WTC11 (cell line): ENCODE measurements around the gene HECW1. TPM values are rescaled to one million over a fixed set of nuclear protein-coding genes. Genes with fewer than 3 reads are reported as not detected.
"Not testable (repeated sequence)": the region's sequence is repeated elsewhere in the genome, so short reads cannot be mapped to it uniquely, and the experiment has no call there.

Source experiments
- ATAC-seq: fragments of 200-7000 bp; cut with Tn5 transposase; 2 replicates; pipeline ENCODE4 v1.10.0; 2021; ENCODE audit warnings: mild to moderate bottlenecking, moderate library complexity
- CTCF ChIA-PET: fragments of 300-600 bp; sonication (Branson Sonifier 250); formaldehyde crosslinking; loops from one replicate; lab custom pipeline; 2021; ENCODE audit warnings: antibody characterized with exemption; lab: Charles Lee
- POLR2A ChIA-PET: fragments of 350-600 bp; sonication (Branson Sonifier 250); formaldehyde crosslinking; loops from one replicate; lab custom pipeline; 2021; ENCODE audit warnings: antibody characterized with exemption; lab: Charles Lee
- DNase-seq: peaks from one replicate; pipeline ENCODE4 v3.0.0; 2021; ENCODE audit warnings: low spot score
- H3K27ac Mint-ChIP-seq: 2 replicates; pipeline ENCODE4 v1.8.0; 2021; ENCODE audit warnings: mixed read lengths
- H3K27me3 Mint-ChIP-seq: 2 replicates; pipeline ENCODE4 v1.8.0; 2021; ENCODE audit warnings: low read depth, mild to moderate bottlenecking, moderate library complexity, mixed read lengths
- H3K36me3 Mint-ChIP-seq: 2 replicates; pipeline ENCODE4 v1.8.0; 2021; ENCODE audit warnings: mixed read lengths
- H3K4me1 Mint-ChIP-seq: 2 replicates; pipeline ENCODE4 v1.8.0; 2022; ENCODE audit warnings: mixed read lengths
- H3K4me3 Mint-ChIP-seq: 2 replicates; pipeline ENCODE4 v1.8.0; 2021; ENCODE audit warnings: mild to moderate bottlenecking, moderate library complexity, mixed read lengths
- H3K9me3 Mint-ChIP-seq: 2 replicates; pipeline ENCODE4 v1.8.0; 2021; ENCODE audit warnings: mixed read lengths
- MYBL2 ChIP-seq: sonication (generic); formaldehyde crosslinking; IDR thresholded peaks from 2 replicates; pipeline ENCODE4 v1.8.1; 2023; ENCODE audit warnings: mild to moderate bottlenecking, moderate library complexity, missing genetic modification reagents
- PRRX2 ChIP-seq: fragments of 250-450 bp; sonication (Bioruptor Pico); IDR thresholded peaks from 2 replicates; pipeline ENCODE4 v1.8.0; 2021; ENCODE audit warnings: mild to moderate bottlenecking
- RORB ChIP-seq: fragments of 250-450 bp; sonication (Bioruptor Pico); IDR thresholded peaks from 2 replicates; pipeline ENCODE4 v1.9.0; 2021; ENCODE audit warnings: mild to moderate bottlenecking
- SOX15 ChIP-seq: fragments of 250-450 bp; sonication (Bioruptor Pico); IDR thresholded peaks from 2 replicates; pipeline ENCODE4 v1.9.0; 2021; ENCODE audit warnings: mild to moderate bottlenecking
- TEAD1 ChIP-seq: sonication (generic); formaldehyde crosslinking; IDR thresholded peaks from 2 replicates; pipeline ENCODE4 v1.8.0; 2022; ENCODE audit warnings: mild to moderate bottlenecking, missing genetic modification reagents
- ZNF138 ChIP-seq: sonication (generic); formaldehyde crosslinking; conservative IDR thresholded peaks from 2 replicates; pipeline ENCODE4 v1.8.1; 2022; ENCODE audit warnings: mild to moderate bottlenecking, moderate library complexity, missing genetic modification reagents
- ZNF671 ChIP-seq: fragments of 250-450 bp; sonication (Bioruptor Pico); IDR thresholded peaks from 2 replicates; pipeline ENCODE4 v1.8.0; 2021; ENCODE audit warnings: mild to moderate bottlenecking
- total RNA-seq: library from RNA; stranded (reverse); gene quantifications from 3 replicates; pipeline ENCODE4 v1.2.3, GENCODE V29; 2021
- TF ChIP-seq, protein P1 (sequence below): sonication (generic); formaldehyde crosslinking; IDR thresholded peaks from 2 replicates; pipeline ENCODE4 v1.8.1; 2023; ENCODE audit warnings: mild to moderate bottlenecking, moderate library complexity, missing genetic modification reagents
- TF ChIP-seq, protein P2 (sequence below): fragments of 250-450 bp; sonication (Bioruptor Pico); IDR thresholded peaks from 2 replicates; pipeline ENCODE4 v2.1.2; 2022; ENCODE audit warnings: mild to moderate bottlenecking, moderate library complexity
- TF ChIP-seq, protein P3 (sequence below): fragments of 200-600 bp; IDR thresholded peaks from 2 replicates; pipeline ENCODE4 v1.8.0; 2022; ENCODE audit warnings: antibody characterized with exemption
- TF ChIP-seq, protein P4 (sequence below): sonication (generic); formaldehyde crosslinking; IDR thresholded peaks from 2 replicates; pipeline ENCODE4 v1.8.1; 2022; ENCODE audit warnings: mild to moderate bottlenecking, moderate library complexity, missing genetic modification reagents

Gene HECW1
- total RNA-seq, 1 experiment from 2014 or later = 6.1 TPM

DNA sequence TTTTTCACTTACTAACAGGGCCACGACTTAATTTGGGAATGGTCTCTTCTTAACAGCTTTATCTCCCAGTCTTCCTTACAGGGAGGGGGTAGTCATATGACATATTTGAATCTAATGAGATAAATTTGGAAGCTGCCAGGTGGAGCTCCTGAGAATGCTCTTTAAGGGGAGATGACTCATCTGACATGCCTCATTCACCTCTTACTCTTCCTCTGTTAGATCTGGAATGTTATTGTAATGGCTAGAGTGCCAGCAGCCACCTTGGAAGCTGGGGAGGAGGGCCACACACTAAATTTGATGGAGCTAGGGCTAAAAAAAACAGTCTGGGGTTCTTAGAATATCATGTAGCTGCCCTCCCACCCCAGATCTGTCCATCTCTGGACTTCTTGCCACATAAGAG, 22.7 kb downstream of the HECW1 start:
- H3K36me3 Mint-ChIP-seq = no peaks in the 10 kb centered on the region
- H3K27me3 Mint-ChIP-seq = no peaks in the 10 kb centered on the region
- TF ChIP-seq MYBL2 = no peak
- peak; percentile 57; the same call in 1 of the 2 replicates for TF ChIP-seq TEAD1 (CRISPR knock-in tag)
- TF ChIP-seq ZNF138 = no peak
- TF ChIP-seq, protein P1, sequence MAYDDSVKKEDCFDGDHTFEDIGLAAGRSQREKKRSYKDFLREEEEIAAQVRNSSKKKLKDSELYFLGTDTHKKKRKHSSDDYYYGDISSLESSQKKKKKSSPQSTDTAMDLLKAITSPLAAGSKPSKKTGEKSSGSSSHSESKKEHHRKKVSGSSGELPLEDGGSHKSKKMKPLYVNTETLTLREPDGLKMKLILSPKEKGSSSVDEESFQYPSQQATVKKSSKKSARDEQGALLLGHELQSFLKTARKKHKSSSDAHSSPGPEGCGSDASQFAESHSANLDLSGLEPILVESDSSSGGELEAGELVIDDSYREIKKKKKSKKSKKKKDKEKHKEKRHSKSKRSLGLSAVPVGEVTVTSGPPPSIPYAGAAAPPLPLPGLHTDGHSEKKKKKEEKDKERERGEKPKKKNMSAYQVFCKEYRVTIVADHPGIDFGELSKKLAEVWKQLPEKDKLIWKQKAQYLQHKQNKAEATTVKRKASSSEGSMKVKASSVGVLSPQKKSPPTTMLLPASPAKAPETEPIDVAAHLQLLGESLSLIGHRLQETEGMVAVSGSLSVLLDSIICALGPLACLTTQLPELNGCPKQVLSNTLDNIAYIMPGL (CRISPR knock-in tag) = no peak
- TF ChIP-seq SOX15 (CRISPR knock-in tag) = no peak
- no peak for DNase-seq
- H3K4me3 Mint-ChIP-seq = no peak overlapping the region
- H3K9me3 Mint-ChIP-seq = no peaks in the 10 kb centered on the region
- H3K4me1 Mint-ChIP-seq = peaks cover 64% of the 10 kb centered on the region
- POLR2A ChIA-PET = no interaction called here
- ATAC-seq = peak; percentile 85
- CTCF ChIA-PET = interaction anchor here (1.1 to 4.6 kb wide), 5 partner anchors 17 to 305 kb away, joined by 3 to 23 read pairs (median 7); no protein-coding TSS in a partner anchor
- H3K27ac Mint-ChIP-seq = peak overlapping the region; percentile 88

DNA sequence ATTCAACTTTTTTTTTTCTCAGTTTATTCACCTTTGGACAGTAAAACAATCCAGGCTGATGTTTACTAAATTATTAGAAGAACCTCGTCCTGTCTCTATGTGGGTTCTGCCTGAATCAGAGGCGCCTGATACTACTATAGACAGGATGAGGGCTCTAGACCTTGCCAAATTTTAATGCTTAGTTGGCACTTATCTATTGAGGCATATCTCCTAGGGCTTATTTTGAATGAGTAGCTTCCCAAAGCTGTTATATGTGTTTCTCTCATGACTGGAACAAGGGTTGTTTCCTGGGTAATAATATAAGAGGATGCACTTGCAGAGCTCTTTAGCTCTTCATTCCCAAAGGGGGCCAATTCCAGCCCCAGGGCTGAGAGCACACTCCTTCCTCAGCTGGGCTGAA, 23.6 kb downstream of the HECW1 start:
- no peak for TF ChIP-seq ZNF671
- TF ChIP-seq, protein P2, sequence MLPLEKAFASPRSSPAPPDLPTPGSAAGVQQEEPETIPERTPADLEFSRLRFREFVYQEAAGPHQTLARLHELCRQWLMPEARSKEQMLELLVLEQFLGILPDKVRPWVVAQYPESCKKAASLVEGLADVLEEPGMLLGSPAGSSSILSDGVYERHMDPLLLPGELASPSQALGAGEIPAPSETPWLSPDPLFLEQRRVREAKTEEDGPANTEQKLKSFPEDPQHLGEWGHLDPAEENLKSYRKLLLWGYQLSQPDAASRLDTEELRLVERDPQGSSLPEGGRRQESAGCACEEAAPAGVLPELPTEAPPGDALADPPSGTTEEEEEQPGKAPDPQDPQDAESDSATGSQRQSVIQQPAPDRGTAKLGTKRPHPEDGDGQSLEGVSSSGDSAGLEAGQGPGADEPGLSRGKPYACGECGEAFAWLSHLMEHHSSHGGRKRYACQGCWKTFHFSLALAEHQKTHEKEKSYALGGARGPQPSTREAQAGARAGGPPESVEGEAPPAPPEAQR (CRISPR knock-in tag) = no peak
- TF ChIP-seq, protein P3, sequence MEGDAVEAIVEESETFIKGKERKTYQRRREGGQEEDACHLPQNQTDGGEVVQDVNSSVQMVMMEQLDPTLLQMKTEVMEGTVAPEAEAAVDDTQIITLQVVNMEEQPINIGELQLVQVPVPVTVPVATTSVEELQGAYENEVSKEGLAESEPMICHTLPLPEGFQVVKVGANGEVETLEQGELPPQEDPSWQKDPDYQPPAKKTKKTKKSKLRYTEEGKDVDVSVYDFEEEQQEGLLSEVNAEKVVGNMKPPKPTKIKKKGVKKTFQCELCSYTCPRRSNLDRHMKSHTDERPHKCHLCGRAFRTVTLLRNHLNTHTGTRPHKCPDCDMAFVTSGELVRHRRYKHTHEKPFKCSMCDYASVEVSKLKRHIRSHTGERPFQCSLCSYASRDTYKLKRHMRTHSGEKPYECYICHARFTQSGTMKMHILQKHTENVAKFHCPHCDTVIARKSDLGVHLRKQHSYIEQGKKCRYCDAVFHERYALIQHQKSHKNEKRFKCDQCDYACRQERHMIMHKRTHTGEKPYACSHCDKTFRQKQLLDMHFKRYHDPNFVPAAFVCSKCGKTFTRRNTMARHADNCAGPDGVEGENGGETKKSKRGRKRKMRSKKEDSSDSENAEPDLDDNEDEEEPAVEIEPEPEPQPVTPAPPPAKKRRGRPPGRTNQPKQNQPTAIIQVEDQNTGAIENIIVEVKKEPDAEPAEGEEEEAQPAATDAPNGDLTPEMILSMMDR = no peak
- H3K4me3 Mint-ChIP-seq = no peak overlapping the region
- ATAC-seq = no peak
- DNase-seq = no peak
- no peaks in the 10 kb centered on the region for H3K9me3 Mint-ChIP-seq
- H3K27me3 Mint-ChIP-seq = no peaks in the 10 kb centered on the region
- POLR2A ChIA-PET = no interaction called here
- peak overlapping the region; percentile 69; the same call in 1 of the 2 replicates for H3K27ac Mint-ChIP-seq
- no peaks in the 10 kb centered on the region for H3K36me3 Mint-ChIP-seq
- H3K4me1 Mint-ChIP-seq = peaks cover 73% of the 10 kb centered on the region
- CTCF ChIA-PET = interaction anchor here (1.1 to 4.6 kb wide), 4 partner anchors 18 to 304 kb away, joined by 3 to 23 read pairs (median 8); no protein-coding TSS in a partner anchor

DNA sequence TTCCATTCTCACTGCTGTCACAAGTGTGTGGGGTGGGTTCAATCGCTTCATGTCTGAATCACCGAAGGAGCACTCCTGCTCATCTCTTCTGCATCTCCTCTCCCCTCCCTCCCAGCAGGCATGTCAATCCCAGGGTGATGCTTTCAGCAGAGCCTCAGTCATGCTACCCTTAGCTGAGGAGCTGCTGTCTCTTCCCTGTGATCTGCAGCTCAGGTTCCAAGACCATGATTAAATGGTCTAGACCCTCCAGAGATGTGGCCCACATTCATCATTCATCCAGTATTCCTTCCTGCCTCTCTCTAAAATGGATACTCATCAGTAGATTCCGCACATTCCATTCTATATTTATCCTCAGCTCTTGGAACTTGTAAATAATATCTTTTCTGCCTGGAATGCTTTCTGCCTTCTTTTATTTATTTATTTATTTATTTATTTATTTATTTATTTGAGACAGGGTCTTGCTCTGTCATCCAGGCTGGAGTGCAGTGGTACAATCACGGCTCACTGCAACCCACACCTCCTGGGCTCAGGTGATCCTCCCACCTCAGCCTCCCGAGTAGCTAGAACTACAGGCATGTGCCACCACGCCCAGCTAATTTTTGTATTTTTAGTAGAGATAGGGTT, 24.8 kb downstream of the HECW1 start:
- peak overlapping the region; percentile 51; the same call in 1 of the 2 replicates for H3K27ac Mint-ChIP-seq
- H3K9me3 Mint-ChIP-seq, H3K27me3 Mint-ChIP-seq, ATAC-seq, H3K4me3 Mint-ChIP-seq, POLR2A ChIA-PET, DNase-seq, H3K36me3 Mint-ChIP-seq: not testable (repeated sequence)
- CTCF ChIA-PET = interaction anchor here (1.0 to 4.6 kb wide), 4 partner anchors 29 to 303 kb away, joined by 3 to 23 read pairs (median 6); no protein-coding TSS in a partner anchor
- H3K4me1 Mint-ChIP-seq = peaks cover 77% of the 10 kb centered on the region

DNA sequence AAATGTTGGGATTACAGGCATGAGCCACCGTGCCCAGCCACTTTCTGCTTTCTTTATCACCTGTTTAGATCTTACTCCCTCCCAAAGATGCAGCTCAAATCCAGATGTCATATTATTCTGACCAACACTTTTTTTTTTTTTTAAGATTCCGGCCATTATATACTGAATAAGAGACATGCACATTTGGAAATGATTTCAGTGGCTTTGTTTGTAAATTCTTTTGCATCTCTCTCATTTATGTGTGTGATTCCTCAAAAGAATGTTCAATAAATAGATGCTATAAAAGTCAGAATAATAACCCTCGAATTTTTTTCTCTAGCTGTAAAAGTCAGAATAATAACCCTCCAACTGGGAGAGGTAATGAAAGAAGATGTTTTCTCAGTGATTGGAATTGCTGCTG, 25.4 kb downstream of the HECW1 start:
- H3K27me3 Mint-ChIP-seq = no peaks in the 10 kb centered on the region
- DNase-seq (no peak), ATAC-seq (no peak)
- H3K4me3 Mint-ChIP-seq = no peak overlapping the region
- ChIA-PET CTCF (interaction anchor here (1.0 to 4.6 kb wide), 3 partner anchors 30 to 123 kb away, joined by 3 to 23 read pairs (median 4); no protein-coding TSS in a partner anchor), POLR2A (no interaction called here)
- no peaks in the 10 kb centered on the region for H3K9me3 Mint-ChIP-seq
- TF ChIP-seq, protein P4, sequence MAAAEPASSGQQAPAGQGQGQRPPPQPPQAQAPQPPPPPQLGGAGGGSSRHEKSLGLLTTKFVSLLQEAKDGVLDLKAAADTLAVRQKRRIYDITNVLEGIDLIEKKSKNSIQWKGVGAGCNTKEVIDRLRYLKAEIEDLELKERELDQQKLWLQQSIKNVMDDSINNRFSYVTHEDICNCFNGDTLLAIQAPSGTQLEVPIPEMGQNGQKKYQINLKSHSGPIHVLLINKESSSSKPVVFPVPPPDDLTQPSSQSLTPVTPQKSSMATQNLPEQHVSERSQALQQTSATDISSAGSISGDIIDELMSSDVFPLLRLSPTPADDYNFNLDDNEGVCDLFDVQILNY (CRISPR knock-in tag) = no peak
- no peak for TF ChIP-seq PRRX2 (CRISPR knock-in tag)
- TF ChIP-seq RORB (CRISPR knock-in tag) = no peak
- H3K27ac Mint-ChIP-seq = peak overlapping the region; percentile 51; the same call in 1 of the 2 replicates
- H3K4me1 Mint-ChIP-seq = peaks cover 71% of the 10 kb centered on the region
- H3K36me3 Mint-ChIP-seq = no peaks in the 10 kb centered on the region
